Heart right ventricle (tissue), 16 donors: ENCODE data around the gene ST6GALNAC5. TPM values are rescaled to one million over a fixed set of nuclear protein-coding genes. Genes with fewer than 3 reads are reported as not detected.

Experiments used
- ATAC-seq, 8 donors: fragments of 200-7000 bp; cut with Tn5 transposase; one replicate each; pipeline ENCODE4 v1.9.1; 2020; ENCODE audit warnings: mild to moderate bottlenecking in 8 of 8, moderate library complexity in 8 of 8, moderate number of reproducible peaks in 1 of 8
- DNase-seq, 2 donors: peaks; one replicate each; pipeline ENCODE4 v3.0.0-alpha.2; 2020
- H3K27ac ChIP-seq, 10 donors: fragments of 200-600 bp; sonication (generic) in 2 of 10; one replicate each; pipeline versions ENCODE4 v1.5.0 to v1.8.0; 2020 to 2022; ENCODE audit warnings: mild to moderate bottlenecking in 3 of 10
- H3K27me3 ChIP-seq, 7 donors: fragments of 200-600 bp; one replicate each; pipeline ENCODE4 v1.8.0; 2021 to 2022; ENCODE audit warnings: mild to moderate bottlenecking in 2 of 7
- H3K36me3 ChIP-seq, 9 donors: fragments of 200-600 bp; sonication (generic) in 1 of 9; one replicate each; pipeline versions ENCODE4 v1.5.0 to v1.8.0; 2020 to 2022; ENCODE audit warnings: mild to moderate bottlenecking in 2 of 9
- H3K4me1 ChIP-seq, 9 donors: fragments of 200-600 bp; sonication (generic) in 1 of 9; one replicate each; pipeline versions ENCODE4 v1.5.0 to v1.8.0; 2020 to 2022; ENCODE audit warnings: mild to moderate bottlenecking in 4 of 9
- H3K4me3 ChIP-seq, 10 donors: fragments of 200-600 bp; sonication (generic) in 2 of 10; one replicate each; pipeline versions ENCODE4 v1.5.0 to v1.8.0; 2020 to 2022; ENCODE audit warnings: mild to moderate bottlenecking in 7 of 10, moderate library complexity in 2 of 10
- H3K9me3 ChIP-seq, 11 donors: fragments of 200-600 bp in 10 of 11; sonication (generic) in 2 of 11; one replicate each; pipeline versions ENCODE4 v1.5.0 to v1.8.0; 2013 to 2022; ENCODE audit warnings: mild to moderate bottlenecking in 2 of 11, control low read depth in 1 of 11, moderate library complexity in 1 of 11
- WGBS, 2 donors: extraction: QIAGEN DNeasy Blood & Tissue Kit; methylation state at CpG; one replicate each; pipeline ENCODE4 v1.1.7; 2013; ENCODE audit warnings: inconsistent platforms in 1 of 2; 5-methylcytosine and 5-hydroxymethylcytosine counted together
- intact Hi-C, 10 donors: fragments of 100-400 bp; cut with DNase I; formaldehyde crosslinking; loops; one replicate each; pipeline versions ENCODE4 v1.11.1 to v1.14.2; 2022
- polyA plus RNA-seq, 2 donors: library from polyadenylated mRNA; stranded (reverse); fragments of 200-250 nt; gene quantifications; one replicate each; pipeline ENCODE4 v1.2.3, GENCODE V29; 2013
- total RNA-seq, 10 donors: library from RNA; stranded (reverse); fragmentation: NEBNext Ultra II Directional in 3 of 10; extraction: Animal tissue kit (Norgen Biotek cat#: 25700) in 3 of 10; gene quantifications; one replicate each; pipeline versions ENCODE4 v1.2.1 to v1.2.4, GENCODE V29; 2021 to 2023
- TF ChIP-seq, protein P1 (sequence below), 9 donors: fragments of 200-600 bp; sonication (generic) in 2 of 9; IDR thresholded peaks; one replicate each; pipeline versions ENCODE4 v1.5.0 to v1.8.0; 2021 to 2022; ENCODE audit warnings: antibody characterized with exemption in 9 of 9, mild to moderate bottlenecking in 5 of 9, moderate library complexity in 1 of 9
- donor health status: Arrhythmogenic right ventricular cardiomyopathy.
- donor health status: ischemic (EF 13 %, LVEDD 7.1; RV severe dilation, severe dysfunction).
- donor health status: healthy with polysubstance abuse.
- donor health status: DM: no; HTN: yes; CAD: no.
- donor health status: DM: no; HTN: no; CAD: no.
- donor health status: ischemic (EF 25% LVEDD 6.9; RV normal size, moderate dysfunction).
- donor health status: ischemic (EF 25% LVEDD 5.7; RV mildly dilated, moderate dysfunction).
- donor health status: healthy.
- donor health status: DM: yes; HTN: yes; CAD: no.
- donor health status: Ischemic cardiomyopathy.
- donor health status: ischemic (EF 35%, LVEDD 5.7; RV mildly dilated, moderate dysfunction).
- donor health status: nonischemic (EF 11% LVEDD 7.7; RV severe dilation, severe dysfunction).
- donor health status: DM: yes; HTN: yes; CAD: no.
- donor health status: PGD.
- donor health status: ischemic (EF 29% LVEDD 5.4; RV normal size, mild dysfunction).
- donor health status: nonischemic (EF 23%, LVEDD 6.1; RV moderate dilation, normal function).

The ST6GALNAC5 gene
- total and polyA plus RNA-seq, 12 donors: 0.17 to 1.3 (median 0.35) TPM; not detected in 2

DNA sequence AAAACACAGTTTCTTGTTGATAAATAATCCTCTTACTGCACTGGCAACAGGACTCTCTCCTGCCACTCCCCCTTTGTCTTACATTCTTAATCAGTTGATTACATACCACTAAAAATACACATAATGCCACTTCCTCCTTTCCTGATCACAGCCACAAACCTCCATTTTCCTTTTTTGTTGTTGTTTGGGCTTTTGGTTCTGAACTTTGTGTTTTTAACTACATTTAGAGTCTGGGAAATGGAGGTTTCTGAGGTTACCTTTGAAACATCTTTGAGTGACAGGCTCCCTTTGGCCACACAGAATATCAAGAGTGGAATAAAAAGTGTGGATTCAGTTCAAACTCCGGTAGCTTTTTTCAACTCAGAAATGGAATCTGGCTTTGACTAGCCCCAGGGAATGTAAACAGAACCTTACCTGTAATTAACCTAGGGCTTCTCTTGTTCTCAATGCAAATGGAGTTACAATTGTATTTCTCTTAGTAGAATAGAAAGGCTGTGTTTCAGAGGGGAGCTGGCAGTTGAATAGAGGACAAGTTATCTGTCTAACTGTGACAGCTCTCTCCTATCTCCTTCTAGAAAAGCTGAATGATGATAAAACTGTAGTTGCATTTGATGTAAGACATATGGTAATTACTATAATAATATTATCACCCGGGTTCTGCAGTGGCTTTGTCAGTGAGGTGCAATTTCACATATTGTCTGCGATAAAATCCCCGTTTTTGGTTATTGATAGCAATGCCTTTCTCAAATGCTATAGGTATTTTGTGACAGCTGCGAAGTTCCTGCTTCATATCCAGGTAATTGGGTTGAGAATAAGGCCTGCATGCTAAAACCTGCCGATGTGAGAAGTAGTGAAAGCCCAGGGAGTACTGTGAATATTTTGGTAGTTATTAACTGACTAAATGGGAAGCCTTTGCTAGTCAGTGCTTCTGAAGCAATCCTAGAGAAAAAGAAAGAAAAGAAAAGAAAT lies 66.9 kb downstream of the ST6GALNAC5 start:
- intact Hi-C loops: no loop called here
- no peak for DNase-seq
- Histone ChIP-seq H3K27me3 (peaks cover 0 to 4% (median 0%) of the 10 kb centered on the region in 7 donors), H3K4me1 (no peaks in the 10 kb centered on the region), H3K36me3 (no peaks in the 10 kb centered on the region), H3K4me3 (no peak overlapping the region), H3K27ac (no peak overlapping the region), H3K9me3 (peaks cover 0 to 11% (median 0%) of the 10 kb centered on the region in 11 donors)
- TF ChIP-seq, protein P1, sequence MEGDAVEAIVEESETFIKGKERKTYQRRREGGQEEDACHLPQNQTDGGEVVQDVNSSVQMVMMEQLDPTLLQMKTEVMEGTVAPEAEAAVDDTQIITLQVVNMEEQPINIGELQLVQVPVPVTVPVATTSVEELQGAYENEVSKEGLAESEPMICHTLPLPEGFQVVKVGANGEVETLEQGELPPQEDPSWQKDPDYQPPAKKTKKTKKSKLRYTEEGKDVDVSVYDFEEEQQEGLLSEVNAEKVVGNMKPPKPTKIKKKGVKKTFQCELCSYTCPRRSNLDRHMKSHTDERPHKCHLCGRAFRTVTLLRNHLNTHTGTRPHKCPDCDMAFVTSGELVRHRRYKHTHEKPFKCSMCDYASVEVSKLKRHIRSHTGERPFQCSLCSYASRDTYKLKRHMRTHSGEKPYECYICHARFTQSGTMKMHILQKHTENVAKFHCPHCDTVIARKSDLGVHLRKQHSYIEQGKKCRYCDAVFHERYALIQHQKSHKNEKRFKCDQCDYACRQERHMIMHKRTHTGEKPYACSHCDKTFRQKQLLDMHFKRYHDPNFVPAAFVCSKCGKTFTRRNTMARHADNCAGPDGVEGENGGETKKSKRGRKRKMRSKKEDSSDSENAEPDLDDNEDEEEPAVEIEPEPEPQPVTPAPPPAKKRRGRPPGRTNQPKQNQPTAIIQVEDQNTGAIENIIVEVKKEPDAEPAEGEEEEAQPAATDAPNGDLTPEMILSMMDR (IDR thresholded peaks at IDR 0.05): no peak
- ATAC-seq: no peak
- WGBS, 2 donors: 47 to 48% methylated on average over 6 of the region's 6 CpGs

DNA sequence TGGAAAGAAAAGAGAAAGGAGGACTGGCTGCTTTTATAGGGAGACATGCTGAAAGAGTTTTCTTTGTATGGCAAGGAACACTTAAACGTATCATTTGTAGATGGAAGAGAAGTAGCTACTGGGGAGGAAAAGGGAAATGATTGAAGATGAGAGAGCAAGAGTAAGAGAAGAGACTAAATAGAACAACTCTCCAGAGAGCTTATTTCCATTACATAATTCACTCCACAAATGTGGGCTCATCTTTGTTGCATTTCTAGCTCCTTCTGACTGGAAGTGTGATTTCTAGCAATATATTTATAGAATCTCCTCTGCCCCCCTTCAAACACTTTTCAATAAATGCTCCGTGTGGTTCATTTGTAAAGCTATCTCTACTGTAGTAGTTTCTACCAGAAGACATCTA lies 71.0 kb downstream of the ST6GALNAC5 start:
- Histone ChIP-seq H3K4me3 (no peak overlapping the region), H3K27me3 (peaks cover 0 to 4% (median 0%) of the 10 kb centered on the region in 7 donors), H3K9me3 (no peaks in the 10 kb centered on the region), H3K36me3 (no peaks in the 10 kb centered on the region), H3K27ac (no peak overlapping the region), H3K4me1 (peaks cover 0 to 3% (median 0%) of the 10 kb centered on the region in 9 donors)
- ATAC-seq (no peak), DNase-seq (no peak)
- TF ChIP-seq, protein P1 (IDR thresholded peaks at IDR 0.05): no peak
- WGBS, 2 donors: 43 to 49% methylated on average over 2 of the region's 2 CpGs
- intact Hi-C loops: no loop called here

DNA sequence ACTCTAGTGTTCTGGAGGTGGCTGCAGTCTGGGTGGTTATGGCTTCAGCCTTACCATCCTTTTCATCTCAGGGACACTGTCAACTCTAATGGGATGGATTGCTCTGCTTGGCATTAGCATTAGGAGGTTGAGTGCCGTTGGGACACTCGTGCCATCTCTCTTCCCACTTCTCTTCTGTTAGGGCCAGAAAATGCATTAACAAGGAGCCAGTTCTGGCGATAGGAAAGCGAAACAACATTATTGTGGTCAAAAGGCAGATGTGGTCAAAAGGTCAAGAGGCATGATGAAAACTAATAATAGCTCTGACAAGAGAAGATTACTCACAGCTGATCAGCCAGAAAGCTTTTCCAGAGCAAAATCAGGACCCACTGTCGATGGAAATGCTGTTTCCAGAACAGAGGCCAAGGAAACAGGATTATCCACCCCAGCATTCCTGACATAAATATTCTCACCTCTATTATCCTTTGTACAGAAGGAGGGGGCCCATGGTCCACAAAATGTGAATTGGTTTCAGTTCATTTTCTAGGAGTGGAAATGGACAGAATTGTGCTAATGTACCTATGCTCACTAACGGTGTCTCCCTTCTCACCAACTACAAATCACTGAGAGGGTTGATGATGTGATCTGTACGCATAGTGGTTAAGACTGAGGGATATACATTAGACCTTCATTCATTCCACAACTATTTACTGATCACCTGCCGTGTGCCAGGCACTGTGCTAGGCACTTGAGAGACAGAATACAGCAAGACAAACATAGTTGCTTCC lies 72.0 kb downstream of the ST6GALNAC5 start:
- 55 to 61% methylated on average over 8 of the region's 8 CpGs for WGBS, 2 donors
- no peak for ATAC-seq

DNA sequence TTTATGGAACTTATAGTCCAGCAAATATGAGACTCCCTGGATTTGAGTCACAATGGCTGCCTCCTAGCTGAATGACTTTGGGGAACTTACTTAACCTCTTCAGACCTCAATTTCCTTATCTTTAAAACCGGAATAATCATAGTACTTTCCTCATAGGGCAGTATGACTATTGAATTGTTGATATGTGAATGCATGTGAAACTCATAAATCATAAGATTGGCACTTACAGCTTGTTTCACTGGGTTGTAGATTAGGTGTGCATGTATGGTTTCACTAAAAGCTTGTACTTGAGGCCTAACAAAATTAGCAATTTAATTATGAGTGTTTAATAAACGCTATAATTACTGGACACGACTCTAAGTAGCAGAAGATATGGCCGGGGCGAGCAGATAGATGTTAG lies 72.5 kb downstream of the ST6GALNAC5 start:
- WGBS, 2 donors: 83 to 86% methylated on average over 5 of the region's 5 CpGs
- H3K36me3 ChIP-seq: no peaks in the 10 kb centered on the region

More for the DNA sequence above, 72.0 kb downstream of the ST6GALNAC5 start:
- Histone ChIP-seq H3K4me1 (peaks cover 0 to 3% (median 0%) of the 10 kb centered on the region in 9 donors), H3K4me3 (no peak overlapping the region), H3K36me3 (no peaks in the 10 kb centered on the region), H3K27me3 (peaks cover 0 to 4% (median 0%) of the 10 kb centered on the region in 7 donors), H3K9me3 (no peaks in the 10 kb centered on the region), H3K27ac (no peak overlapping the region)
- no peak for DNase-seq
- intact Hi-C loops: no loop called here
- TF ChIP-seq, protein P1 (IDR thresholded peaks at IDR 0.05): no peak

More for the DNA sequence above, 72.5 kb downstream of the ST6GALNAC5 start:
- TF ChIP-seq, protein P1 (IDR thresholded peaks at IDR 0.05): no peak
- H3K4me1 ChIP-seq: peaks cover 0 to 3% (median 0%) of the 10 kb centered on the region in 9 donors
- ATAC-seq: no peak
- no peaks in the 10 kb centered on the region for H3K9me3 ChIP-seq
- no peak overlapping the region for H3K4me3 ChIP-seq
- peaks cover 0 to 4% (median 0%) of the 10 kb centered on the region in 7 donors for H3K27me3 ChIP-seq
- intact Hi-C loops: no loop called here
- no peak overlapping the region for H3K27ac ChIP-seq
- DNase-seq: no peak
